Activated B cell treated with CpG ODN at 0.5 μM for 24 hours (primary cell): ENCODE results near the gene FDX1. TPM values are rescaled to one million over a fixed set of nuclear protein-coding genes. Genes with fewer than 3 reads are reported as not detected.

Source experiments
- ATAC-seq: fragments of 200-7000 bp; cut with Tn5 transposase; one replicate; pipeline ENCODE4 v1.10.0; 2021; ENCODE audit warnings: low read depth, mild to moderate bottlenecking, moderate library complexity
- CTCF ChIA-PET: fragments of 350-600 bp; sonication (Branson Sonifier 250); formaldehyde crosslinking; loops from one replicate; lab custom pipeline; 2021; ENCODE audit warnings: antibody characterized with exemption; lab: Charles Lee
- POLR2A ChIA-PET: fragments of 350-600 bp; sonication (Branson Sonifier 250); formaldehyde crosslinking; loops from one replicate; lab custom pipeline; 2021; ENCODE audit warnings: antibody characterized with exemption; lab: Charles Lee
- DNase-seq: peaks from one replicate; pipeline ENCODE4 v3.0.0; 2022
- H3K27ac Mint-ChIP-seq: one replicate; pipeline ENCODE4 v1.8.0; 2020; ENCODE audit warnings: mixed read lengths
- H3K27me3 Mint-ChIP-seq: one replicate; pipeline ENCODE4 v1.8.0; 2021; ENCODE audit warnings: mixed read lengths
- H3K36me3 Mint-ChIP-seq: one replicate; pipeline ENCODE4 v1.8.0; 2021; ENCODE audit warnings: low read depth, mixed read lengths
- H3K4me1 Mint-ChIP-seq: one replicate; pipeline ENCODE4 v1.8.0; 2021; ENCODE audit warnings: mixed read lengths
- H3K4me3 Mint-ChIP-seq: one replicate; pipeline ENCODE4 v1.8.0; 2020; ENCODE audit warnings: mild to moderate bottlenecking, mixed read lengths
- H3K9me3 Mint-ChIP-seq: one replicate; pipeline ENCODE4 v1.8.0; 2020; ENCODE audit warnings: mixed read lengths
- CTCF ChIP-seq: fragments of 200-600 bp; IDR thresholded peaks from one replicate; pipeline ENCODE4 v1.8.0; 2022; ENCODE audit warnings: antibody characterized with exemption, mild to moderate bottlenecking
- intact Hi-C: fragments of 100-400 bp; cut with micrococcal nuclease; formaldehyde crosslinking; loops from one replicate; pipeline ENCODE4 v1.15.1; 2024
- total RNA-seq: library from RNA; stranded (reverse); gene quantifications from 2 replicates; pipeline ENCODE4 v1.2.3, GENCODE V29; 2022

FDX1 gene
- total RNA-seq, 1 donor from 2014 or later, result 8.7 TPM

GRCh38 chr11:110513846-110514437 is 84.2 kb downstream of the FDX1 start:
- no peak overlapping the region for H3K27ac Mint-ChIP-seq
- intact Hi-C loops, result no loop called here
- no peak for TF ChIP-seq CTCF
- ChIA-PET POLR2A (no interaction called here), CTCF (no interaction called here)
- peaks cover 13% of the 10 kb centered on the region for H3K9me3 Mint-ChIP-seq
- no peak overlapping the region for H3K4me3 Mint-ChIP-seq
- no peaks in the 10 kb centered on the region for H3K36me3 Mint-ChIP-seq
- H3K4me1 Mint-ChIP-seq, result no peaks in the 10 kb centered on the region
- DNase-seq, result no peak
- ATAC-seq, result no peak
- peaks cover 6% of the 10 kb centered on the region for H3K27me3 Mint-ChIP-seq

Other genes with a start within 250 kb of the FDX1 start
- gene RDX, start 133.3 kb upstream of the FDX1 start, total RNA-seq, result 27.4 and 27.9 TPM in 2 replicates